ENCODE measurements around the gene FSIP1.

FSIP1 gene

DNA sequence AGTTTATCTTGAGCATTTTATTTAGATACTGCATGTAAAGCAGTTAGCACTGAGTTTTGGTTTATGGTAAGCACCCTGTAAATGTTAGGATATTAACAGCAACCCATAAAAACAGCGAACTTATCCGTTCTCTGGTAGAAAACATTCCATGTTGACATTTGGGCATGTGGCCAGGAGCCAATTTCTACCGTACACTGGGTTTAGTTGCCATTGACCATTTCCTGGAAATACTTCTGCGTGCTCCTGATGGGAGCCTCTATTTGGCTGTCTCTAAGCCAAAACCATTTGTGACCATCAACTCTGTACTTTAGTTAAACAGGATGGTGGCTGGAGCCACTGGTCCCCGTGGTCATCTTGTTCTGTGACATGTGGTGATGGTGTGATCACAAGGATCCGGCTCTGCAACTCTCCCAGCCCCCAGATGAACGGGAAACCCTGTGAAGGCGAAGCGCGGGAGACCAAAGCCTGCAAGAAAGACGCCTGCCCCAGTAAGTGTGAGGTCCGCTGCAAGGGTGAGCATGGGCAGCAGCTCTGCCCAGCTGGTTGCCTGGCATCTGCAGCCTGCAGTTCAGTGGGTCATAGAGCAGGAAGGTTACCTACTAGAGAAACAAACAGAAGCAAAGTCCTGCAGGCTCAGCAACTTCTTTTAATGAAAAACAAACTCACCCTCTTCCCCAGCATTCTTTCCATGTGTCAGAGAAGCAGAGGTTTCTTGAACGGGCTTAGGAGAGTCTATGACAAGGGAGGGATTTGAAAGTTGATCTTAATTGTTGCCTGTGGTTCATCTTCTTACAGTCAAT lies 194.7 kb downstream of the FSIP1 start:
- Histone ChIP-seq H2BK12ac (ENCODE audit: low read length in 2 of 2) (no peak overlapping the region), H3K4me3 (ENCODE audit: insufficient read depth in 1 of 2, low read depth in 1 of 2, low read length in 2 of 2) (no peak overlapping the region), H2BK15ac (ENCODE audit: low read depth, poor library complexity, severe bottlenecking) (no peak overlapping the region), H3K36me3 (ENCODE audit: control insufficient read depth in 1 of 2, insufficient read depth in 2 of 2, low read depth in 1 of 2, low read length in 2 of 2) (peaks cover 52 to 99% of the 10 kb centered on the region in 2 experiments), H3K18ac (ENCODE audit: low read depth in 1 of 2, low read length in 2 of 2) (no peak overlapping the region), H4K8ac (ENCODE audit: low read length) (no peak overlapping the region), H4K91ac (ENCODE audit: low read length) (no peak overlapping the region), H2BK5ac (ENCODE audit: low read depth, low read length, poor library complexity, severe bottlenecking) (no peak overlapping the region), H3K14ac (ENCODE audit: low read length in 2 of 2) (no peak overlapping the region), H3K27ac (ENCODE audit: low read length, poor library complexity, severe bottlenecking) (peak overlapping the region; percentile 11), H3K9me3 (ENCODE audit: control insufficient read depth, low read length) (no peaks in the 10 kb centered on the region), H3K23ac (ENCODE audit: low read length in 2 of 2) (no peak overlapping the region), H3K79me1 (replicated peaks; ENCODE audit: low read length, poor library complexity, severe bottlenecking) (peaks cover 2% of the 10 kb centered on the region), H2BK120ac (ENCODE audit: low read depth, low read length) (no peak overlapping the region), H2AFZ (ENCODE audit: low read depth, low read length) (no peak overlapping the region), H3K4me2 (ENCODE audit: low read length, poor library complexity, severe bottlenecking) (peak overlapping the region; percentile 26), H3K9ac (ENCODE audit: low read length) (peak overlapping the region; percentile 8), H3K4me1 (ENCODE audit: control insufficient read depth, insufficient read depth, low read depth, low read length) (peaks cover 29% of the 10 kb centered on the region), H2AK5ac (ENCODE audit: low read length, severe bottlenecking) (no peak overlapping the region), H3K4ac (ENCODE audit: low read depth in 1 of 2, low read length in 2 of 2) (no peak overlapping the region), H3K27me3 (ENCODE audit: control insufficient read depth in 1 of 2, insufficient read depth in 1 of 2, low read length in 2 of 2) (no peaks in the 10 kb centered on the region)
- 81% methylated on average over 13 of the region's 13 CpGs for WGBS
- DNase-seq: peak; percentile 37

DNA sequence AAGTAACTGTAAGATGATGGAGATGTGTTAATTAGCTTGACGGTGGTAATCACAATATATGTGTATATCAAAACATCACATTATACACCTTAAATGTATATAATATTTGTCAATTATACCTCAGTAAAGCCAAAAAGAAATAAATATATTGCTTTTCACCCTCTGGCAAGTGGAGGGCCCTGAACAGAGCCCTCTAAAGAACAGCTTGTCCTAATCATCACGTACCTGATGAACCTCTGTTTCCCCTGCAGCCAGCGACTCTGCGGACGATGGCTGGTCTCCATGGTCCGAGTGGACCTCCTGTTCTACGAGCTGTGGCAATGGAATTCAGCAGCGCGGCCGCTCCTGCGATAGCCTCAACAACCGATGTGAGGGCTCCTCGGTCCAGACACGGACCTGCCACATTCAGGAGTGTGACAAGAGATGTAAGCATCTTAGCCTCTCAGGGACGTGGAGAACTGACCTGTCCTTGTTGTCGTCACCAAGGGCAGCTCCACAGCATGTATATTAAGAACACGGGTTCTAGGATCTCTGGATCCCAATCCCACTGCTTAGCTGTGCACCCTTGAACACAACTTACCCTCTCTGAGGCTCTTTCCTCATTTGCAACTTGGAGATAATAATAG lies 195.4 kb downstream of the FSIP1 start:
- Histone ChIP-seq H3K27ac (ENCODE audit: low read length, poor library complexity, severe bottlenecking) (peak overlapping the region; percentile 8), H3K36me3 (ENCODE audit: control insufficient read depth in 1 of 2, insufficient read depth in 2 of 2, low read depth in 1 of 2, low read length in 2 of 2) (peaks cover 53 to 99% of the 10 kb centered on the region in 2 experiments), H3K4me2 (ENCODE audit: low read length, poor library complexity, severe bottlenecking) (no peak overlapping the region), H3K79me1 (replicated peaks; ENCODE audit: low read length, poor library complexity, severe bottlenecking) (no peaks in the 10 kb centered on the region), H3K4me1 (ENCODE audit: control insufficient read depth, insufficient read depth, low read depth, low read length) (peaks cover 25% of the 10 kb centered on the region), H2BK120ac (ENCODE audit: low read depth, low read length) (no peak overlapping the region), H2BK5ac (ENCODE audit: low read depth, low read length, poor library complexity, severe bottlenecking) (no peak overlapping the region), H3K4me3 (ENCODE audit: insufficient read depth in 1 of 2, low read depth in 1 of 2, low read length in 2 of 2) (peak overlapping the region in 1 of 2 experiments; percentile 88), H2BK15ac (ENCODE audit: low read depth, poor library complexity, severe bottlenecking) (no peak overlapping the region), H4K91ac (ENCODE audit: low read length) (no peak overlapping the region), H3K23ac (ENCODE audit: low read length in 2 of 2) (no peak overlapping the region), H3K4ac (ENCODE audit: low read depth in 1 of 2, low read length in 2 of 2) (no peak overlapping the region), H4K8ac (ENCODE audit: low read length) (no peak overlapping the region), H3K18ac (ENCODE audit: low read depth in 1 of 2, low read length in 2 of 2) (no peak overlapping the region), H3K14ac (ENCODE audit: low read length in 2 of 2) (no peak overlapping the region), H3K9ac (ENCODE audit: low read length) (peak overlapping the region; percentile 61), H3K9me3 (ENCODE audit: control insufficient read depth, low read length) (no peaks in the 10 kb centered on the region), H2BK12ac (ENCODE audit: low read length in 2 of 2) (no peak overlapping the region), H2AK5ac (ENCODE audit: low read length, severe bottlenecking) (no peak overlapping the region), H2AFZ (ENCODE audit: low read depth, low read length) (no peak overlapping the region), H3K27me3 (ENCODE audit: control insufficient read depth in 1 of 2, insufficient read depth in 1 of 2, low read length in 2 of 2) (no peaks in the 10 kb centered on the region)
- peak; percentile 33 for DNase-seq
- WGBS: 89% methylated on average over 16 of the region's 17 CpGs

- peak overlapping the region; percentile 61 for H3K9ac ChIP-seq (ENCODE audit: low read length)
- DNase-seq: peak; percentile 60
- H3K14ac ChIP-seq (ENCODE audit: low read length in 2 of 2): no peak overlapping the region
- H3K4ac ChIP-seq (ENCODE audit: low read depth in 1 of 2, low read length in 2 of 2): no peak overlapping the region
- no peak overlapping the region for H2BK15ac ChIP-seq (ENCODE audit: low read depth, poor library complexity, severe bottlenecking)
- H2BK12ac ChIP-seq (ENCODE audit: low read length in 2 of 2): no peak overlapping the region
- no peaks in the 10 kb centered on the region for H3K79me1 ChIP-seq (replicated peaks; ENCODE audit: low read length, poor library complexity, severe bottlenecking)
- no peak overlapping the region for H2AFZ ChIP-seq (ENCODE audit: low read depth, low read length)
- 57% methylated on average over 10 of the region's 10 CpGs for WGBS
- no peaks in the 10 kb centered on the region for H3K9me3 ChIP-seq (ENCODE audit: control insufficient read depth, low read length)
- H4K8ac ChIP-seq (ENCODE audit: low read length): peak overlapping the region; percentile 45
- peak overlapping the region; percentile 6 for H3K4me2 ChIP-seq (ENCODE audit: low read length, poor library complexity, severe bottlenecking)
- peaks cover 25% of the 10 kb centered on the region for H3K4me1 ChIP-seq (ENCODE audit: control insufficient read depth, insufficient read depth, low read depth, low read length)
- no peak overlapping the region for H3K23ac ChIP-seq (ENCODE audit: low read length in 2 of 2)
- no peak overlapping the region for H2BK120ac ChIP-seq (ENCODE audit: low read depth, low read length)
- H3K36me3 ChIP-seq (ENCODE audit: control insufficient read depth in 1 of 2, insufficient read depth in 2 of 2, low read depth in 1 of 2, low read length in 2 of 2): peaks cover 59 to 93% of the 10 kb centered on the region in 2 experiments
- H3K18ac ChIP-seq (ENCODE audit: low read depth in 1 of 2, low read length in 2 of 2): no peak overlapping the region
- no peaks in the 10 kb centered on the region for H3K27me3 ChIP-seq (ENCODE audit: control insufficient read depth in 1 of 2, insufficient read depth in 1 of 2, low read length in 2 of 2)
- H4K91ac ChIP-seq (ENCODE audit: low read length): no peak overlapping the region
- peak overlapping the region in 1 of 2 experiments; percentile 88 for H3K4me3 ChIP-seq (ENCODE audit: insufficient read depth in 1 of 2, low read depth in 1 of 2, low read length in 2 of 2)
- no peak overlapping the region for H2AK5ac ChIP-seq (ENCODE audit: low read length, severe bottlenecking)
- no peak overlapping the region for H2BK5ac ChIP-seq (ENCODE audit: low read depth, low read length, poor library complexity, severe bottlenecking)
- H3K27ac ChIP-seq (ENCODE audit: low read length, poor library complexity, severe bottlenecking): peak overlapping the region; percentile 9
These were observed 196.1 kb downstream of the FSIP1 start for GRCh38 chr15:39586387-39587095.

GRCh38 chr15:39585871-39586301 lies 196.8 kb downstream of the FSIP1 start:
- H2BK12ac ChIP-seq (ENCODE audit: low read length in 2 of 2): no peak overlapping the region
- H2BK15ac ChIP-seq (ENCODE audit: low read depth, poor library complexity, severe bottlenecking): no peak overlapping the region
- no peak overlapping the region for H2AFZ ChIP-seq (ENCODE audit: low read depth, low read length)
- H3K9ac ChIP-seq (ENCODE audit: low read length): peak overlapping the region; percentile 61
- 85% methylated on average over 4 of the region's 4 CpGs for WGBS
- H3K4ac ChIP-seq (ENCODE audit: low read depth in 1 of 2, low read length in 2 of 2): no peak overlapping the region
- H3K4me3 ChIP-seq (ENCODE audit: insufficient read depth in 1 of 2, low read depth in 1 of 2, low read length in 2 of 2): peak overlapping the region in 1 of 2 experiments; percentile 88
- H3K27me3 ChIP-seq (ENCODE audit: control insufficient read depth in 1 of 2, insufficient read depth in 1 of 2, low read length in 2 of 2): no peaks in the 10 kb centered on the region
- no peak overlapping the region for H4K91ac ChIP-seq (ENCODE audit: low read length)
- peak overlapping the region; percentile 38 for H3K27ac ChIP-seq (ENCODE audit: low read length, poor library complexity, severe bottlenecking)
- no peak overlapping the region for H2BK120ac ChIP-seq (ENCODE audit: low read depth, low read length)
- H3K36me3 ChIP-seq (ENCODE audit: control insufficient read depth in 1 of 2, insufficient read depth in 2 of 2, low read depth in 1 of 2, low read length in 2 of 2): peaks cover 55 to 87% of the 10 kb centered on the region in 2 experiments
- peak overlapping the region in 1 of 2 experiments; percentile 4 for H3K18ac ChIP-seq (ENCODE audit: low read depth in 1 of 2, low read length in 2 of 2)
- no peak overlapping the region for H3K14ac ChIP-seq (ENCODE audit: low read length in 2 of 2)
- peak; percentile 19 for DNase-seq
- no peaks in the 10 kb centered on the region for H3K79me1 ChIP-seq (replicated peaks; ENCODE audit: low read length, poor library complexity, severe bottlenecking)
- no peaks in the 10 kb centered on the region for H3K9me3 ChIP-seq (ENCODE audit: control insufficient read depth, low read length)
- H2AK5ac ChIP-seq (ENCODE audit: low read length, severe bottlenecking): no peak overlapping the region
- H3K4me1 ChIP-seq (ENCODE audit: control insufficient read depth, insufficient read depth, low read depth, low read length): peaks cover 25% of the 10 kb centered on the region
- no peak overlapping the region for H2BK5ac ChIP-seq (ENCODE audit: low read depth, low read length, poor library complexity, severe bottlenecking)
- no peak overlapping the region for H3K23ac ChIP-seq (ENCODE audit: low read length in 2 of 2)
- peak overlapping the region; percentile 69 for H3K4me2 ChIP-seq (ENCODE audit: low read length, poor library complexity, severe bottlenecking)
- H4K8ac ChIP-seq (ENCODE audit: low read length): no peak overlapping the region
